Measurements from ENCODE around the gene CNBD2.

DNA sequence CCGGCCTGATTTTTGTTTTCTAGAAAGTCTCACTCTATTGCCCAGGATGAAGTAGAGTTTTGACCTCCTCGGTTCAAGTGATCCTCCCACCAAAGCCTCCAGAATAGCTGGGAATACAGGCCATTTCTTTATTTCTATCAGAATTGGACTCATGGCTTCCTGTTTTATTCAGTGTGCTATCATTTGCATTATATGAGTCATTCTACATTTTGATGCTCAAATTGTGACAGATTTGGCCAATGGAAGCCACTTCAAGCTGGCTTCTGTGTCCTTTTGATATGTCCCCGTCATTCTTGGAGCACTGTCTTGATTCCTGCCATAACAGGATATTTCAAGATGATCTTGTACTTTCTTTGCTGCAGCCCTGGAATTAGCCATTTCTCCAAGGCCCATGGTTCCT is 75.1 kb downstream of the CNBD2 start:
- TF ChIP-seq, protein P1, sequence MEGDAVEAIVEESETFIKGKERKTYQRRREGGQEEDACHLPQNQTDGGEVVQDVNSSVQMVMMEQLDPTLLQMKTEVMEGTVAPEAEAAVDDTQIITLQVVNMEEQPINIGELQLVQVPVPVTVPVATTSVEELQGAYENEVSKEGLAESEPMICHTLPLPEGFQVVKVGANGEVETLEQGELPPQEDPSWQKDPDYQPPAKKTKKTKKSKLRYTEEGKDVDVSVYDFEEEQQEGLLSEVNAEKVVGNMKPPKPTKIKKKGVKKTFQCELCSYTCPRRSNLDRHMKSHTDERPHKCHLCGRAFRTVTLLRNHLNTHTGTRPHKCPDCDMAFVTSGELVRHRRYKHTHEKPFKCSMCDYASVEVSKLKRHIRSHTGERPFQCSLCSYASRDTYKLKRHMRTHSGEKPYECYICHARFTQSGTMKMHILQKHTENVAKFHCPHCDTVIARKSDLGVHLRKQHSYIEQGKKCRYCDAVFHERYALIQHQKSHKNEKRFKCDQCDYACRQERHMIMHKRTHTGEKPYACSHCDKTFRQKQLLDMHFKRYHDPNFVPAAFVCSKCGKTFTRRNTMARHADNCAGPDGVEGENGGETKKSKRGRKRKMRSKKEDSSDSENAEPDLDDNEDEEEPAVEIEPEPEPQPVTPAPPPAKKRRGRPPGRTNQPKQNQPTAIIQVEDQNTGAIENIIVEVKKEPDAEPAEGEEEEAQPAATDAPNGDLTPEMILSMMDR (IDR thresholded peaks at IDR 0.05) = no peak
- TF ChIP-seq POLR2A (IDR thresholded peaks at IDR 0.05) = no peak
